SK-N-SH (cell line): Measurements from ENCODE around the gene IPPK. TPM values are rescaled to one million over a fixed set of nuclear protein-coding genes. Genes with fewer than 3 reads are reported as not detected.

Experiments used
- CTCF ChIA-PET: fragments of 300-600, 350-600 bp; formaldehyde crosslinking; extraction: SDS; loops from one replicate; lab custom pipeline; 2021; lab: Yijun Ruan, JAX
- POLR2A ChIA-PET: fragments of 350-600 bp; sonication (Branson Sonifier 250); formaldehyde crosslinking; extraction: SDS; loops from one replicate; lab custom pipeline; 2020; ENCODE audit warnings: antibody characterized with exemption, inconsistent platforms; lab: Yijun Ruan, JAX
- DNase-seq: peaks from one replicate; pipeline ENCODE4 v3.0.0; 2012
- H2AFZ ChIP-seq: fragments of 200-600 bp; sonication (generic); 2 replicates; pipeline ENCODE4 v1.8.1; 2016; ENCODE audit warnings: antibody characterized with exemption, mild to moderate bottlenecking, low read depth
- H3F3A ChIP-seq: fragments of 200-600 bp; sonication (generic); replicated peaks from 2 replicates; pipeline ENCODE3; 2016; ENCODE audit warnings: antibody characterized with exemption, mild to moderate bottlenecking; ENCODE audit not compliant: insufficient read depth
- H3K27ac ChIP-seq, 2 experiments: fragments of 200-500 bp in 1 of 2; fragments of 200-600 bp in 1 of 2; sonication (Bioruptor generic) in 1 of 2; sonication (generic), shearing (Covaris generic) in 1 of 2; 2 replicates each; pipeline versions ENCODE4 v1.5.1 to v1.6.1; 2014 to 2016; ENCODE audit warnings: low read depth in 2 of 2, inconsistent platforms in 1 of 2, low read length in 1 of 2, mild to moderate bottlenecking in 1 of 2, mixed read lengths in 1 of 2
- H3K27me3 ChIP-seq: fragments of 200-600 bp; sonication (generic), shearing (Covaris generic); 2 replicates; pipeline ENCODE4 v1.6.1; 2016; ENCODE audit warnings: mixed run types; ENCODE audit not compliant: insufficient read depth
- H3K36me3 ChIP-seq, 2 experiments: fragments of 200-500 bp in 1 of 2; fragments of 200-600 bp in 1 of 2; sonication (Bioruptor generic) in 1 of 2; sonication (generic) in 1 of 2; replicated peaks in 1 of 2; 2 replicates each; pipeline versions ENCODE3 to v1.5.1; 2014 to 2016; ENCODE audit warnings: low read length in 1 of 2, mild to moderate bottlenecking in 1 of 2; ENCODE audit not compliant: insufficient read depth in 2 of 2, control insufficient read depth in 1 of 2
- H3K4me1 ChIP-seq, 2 experiments: fragments of 200-500 bp in 1 of 2; fragments of 200-600 bp in 1 of 2; sonication (Bioruptor generic) in 1 of 2; sonication (generic), shearing (Covaris generic) in 1 of 2; 2 replicates each; pipeline versions ENCODE4 v1.5.1 to v1.6.1; 2014 to 2016; ENCODE audit warnings: low read depth in 1 of 2, low read length in 1 of 2, mixed run types in 1 of 2; ENCODE audit not compliant: insufficient read depth in 2 of 2, control insufficient read depth in 1 of 2
- H3K4me2 ChIP-seq: fragments of 200-600 bp; sonication (generic), shearing (Covaris generic); 2 replicates; pipeline ENCODE4 v1.6.1; 2017; ENCODE audit warnings: mixed run types
- H3K4me3 ChIP-seq, 2 experiments: fragments of 200-500 bp in 1 of 2; fragments of 200-600 bp in 1 of 2; sonication (Bioruptor generic) in 1 of 2; sonication (generic), shearing (Covaris generic) in 1 of 2; 2 replicates each; pipeline versions ENCODE4 v1.5.1 to v1.8.1; 2014 to 2016; ENCODE audit warnings: low read depth in 2 of 2, inconsistent platforms in 1 of 2, low read length in 1 of 2, mild to moderate bottlenecking in 1 of 2, mixed read lengths in 1 of 2, moderate library complexity in 1 of 2
- H3K79me2 ChIP-seq: fragments of 200-600 bp; sonication (generic); 2 replicates; pipeline ENCODE4 v1.8.1; 2017; ENCODE audit warnings: mild to moderate bottlenecking; ENCODE audit not compliant: insufficient read depth
- H3K9ac ChIP-seq: fragments of 200-600 bp; sonication (generic); 2 replicates; pipeline ENCODE4 v1.6.1; 2017; ENCODE audit warnings: mixed run types
- H3K9me2 ChIP-seq: fragments of 200-600 bp; sonication (generic); 2 replicates; pipeline ENCODE4 v1.6.1; 2017; ENCODE audit warnings: mixed run types
- H3K9me3 ChIP-seq: fragments of 200-600 bp; sonication (generic); 2 replicates; pipeline ENCODE4 v1.6.1; 2017; ENCODE audit warnings: mixed run types, mild to moderate bottlenecking, moderate library complexity
- H4K20me1 ChIP-seq: fragments of 200-600 bp; sonication (generic); 2 replicates; pipeline ENCODE4 v1.6.1; 2017; ENCODE audit warnings: mild to moderate bottlenecking, mixed run types; ENCODE audit not compliant: insufficient read depth
- CHD2 ChIP-seq: fragments of 150-350 bp; IDR thresholded peaks from 2 replicates; pipeline ENCODE4 v1.6.1; 2018; ENCODE audit warnings: low read length; ENCODE audit not compliant: partially characterized antibody
- FOXJ3 ChIP-seq: sonication (generic); formaldehyde crosslinking; IDR thresholded peaks from 2 replicates; pipeline ENCODE4 v1.5.1; 2020; ENCODE audit warnings: mild to moderate bottlenecking, missing genetic modification reagents
- JUND ChIP-seq: IDR thresholded peaks from 2 replicates; pipeline ENCODE4 v1.4.0; 2012
- NFIC ChIP-seq: IDR thresholded peaks from 2 replicates; pipeline ENCODE4 v1.4.0; 2012; ENCODE audit warnings: borderline replicate concordance
- POLR2AphosphoS5 ChIP-seq: IDR thresholded peaks from 2 replicates; pipeline ENCODE4 v1.6.1; 2012; ENCODE audit warnings: low read depth, low read length
- RFX5 ChIP-seq: IDR thresholded peaks from 2 replicates; pipeline ENCODE4 v1.6.1; 2012; ENCODE audit warnings: mild to moderate bottlenecking, improper control_type of control experiment, low read length
- RXRA ChIP-seq: IDR thresholded peaks from 2 replicates; pipeline ENCODE4 v1.4.0; 2012; ENCODE audit warnings: low read depth, mild to moderate bottlenecking, borderline replicate concordance
- SIN3A ChIP-seq: IDR thresholded peaks from 2 replicates; pipeline ENCODE4 v1.6.1; 2012; ENCODE audit warnings: low read depth, mild to moderate bottlenecking, low read length, moderate library complexity, borderline replicate concordance
- TAF1 ChIP-seq: IDR thresholded peaks from 2 replicates; pipeline ENCODE4 v1.6.1; 2012; ENCODE audit warnings: low read depth, mild to moderate bottlenecking, low read length, moderate library complexity, borderline replicate concordance
- TCF12 ChIP-seq: IDR thresholded peaks from 2 replicates; pipeline ENCODE4 v1.4.0; 2012
- whole genome bisulfite sequencing: methylation state at CpG from one replicate; pipeline ENCODE4 v1.1.6; 2017; ENCODE audit warnings: low lambda C conversion rate; 5-methylcytosine and 5-hydroxymethylcytosine counted together
- polyA plus RNA-seq, 3 experiments: library from polyadenylated mRNA; depleted of rRNA; stranded (reverse); fragments of >200 nt; gene quantifications; 2 replicates each; pipeline ENCODE4 v1.2.3, GENCODE V29; 2012
- TF ChIP-seq, protein P1 (sequence below): fragments of 150-350 bp; IDR thresholded peaks from 2 replicates; pipeline ENCODE4 v1.6.1; 2016; ENCODE audit warnings: mild to moderate bottlenecking, low read depth, low read length
- TF ChIP-seq, protein P2 (sequence below): IDR thresholded peaks from 2 replicates; pipeline ENCODE4; 2012
- TF ChIP-seq, protein P3 (sequence below): fragments of 200-600 bp; sonication (generic); IDR thresholded peaks from 2 replicates; pipeline ENCODE4 v1.6.1; 2017; ENCODE audit warnings: antibody characterized with exemption, mild to moderate bottlenecking, moderate library complexity
- TF ChIP-seq, protein P4 (sequence below): IDR thresholded peaks from 2 replicates; pipeline ENCODE4 v1.4.0; 2012; ENCODE audit warnings: low read depth, borderline replicate concordance
- TF ChIP-seq, protein P5 (sequence below): IDR thresholded peaks from 2 replicates; pipeline ENCODE4 v1.6.1; 2012; ENCODE audit warnings: mild to moderate bottlenecking, low read depth, low read length, moderate library complexity

The IPPK gene
- polyA plus RNA-seq, 1 of the 3 experiments (the other 2 are of a cell fraction): 16.5 TPM

DNA sequence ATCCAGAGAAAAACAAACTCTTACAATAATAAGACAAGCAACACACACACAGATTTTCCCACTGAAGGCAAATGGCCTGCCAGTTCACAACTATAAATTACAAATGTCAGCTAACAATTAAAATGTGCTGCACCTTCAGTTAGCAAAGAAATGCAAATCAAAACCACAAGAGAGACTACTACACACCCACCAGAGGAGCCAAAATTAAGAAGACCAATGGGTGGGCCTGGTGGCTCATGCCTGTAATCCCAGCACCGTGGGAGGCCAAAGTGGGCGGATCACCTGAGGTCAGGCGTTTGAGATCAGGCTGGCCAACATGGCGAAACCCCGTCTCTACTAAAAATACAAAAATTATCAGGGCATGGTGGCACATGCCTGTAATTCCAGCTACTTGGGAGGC is 15.1 kb upstream of the IPPK start:
- no peak for DNase-seq
- no peak overlapping the region for H2AFZ ChIP-seq
- no peaks in the 10 kb centered on the region for H4K20me1 ChIP-seq
- no peak overlapping the region for H3K9ac ChIP-seq
- POLR2A ChIA-PET: no interaction called here
- H3K4me1 ChIP-seq: no peaks in the 10 kb centered on the region
- no peaks in the 10 kb centered on the region for H3K79me2 ChIP-seq
- H3K36me3 ChIP-seq: no peaks in the 10 kb centered on the region
- no peaks in the 10 kb centered on the region for H3K27me3 ChIP-seq
- no peak overlapping the region for H3K4me2 ChIP-seq
- TF ChIP-seq, protein P1, sequence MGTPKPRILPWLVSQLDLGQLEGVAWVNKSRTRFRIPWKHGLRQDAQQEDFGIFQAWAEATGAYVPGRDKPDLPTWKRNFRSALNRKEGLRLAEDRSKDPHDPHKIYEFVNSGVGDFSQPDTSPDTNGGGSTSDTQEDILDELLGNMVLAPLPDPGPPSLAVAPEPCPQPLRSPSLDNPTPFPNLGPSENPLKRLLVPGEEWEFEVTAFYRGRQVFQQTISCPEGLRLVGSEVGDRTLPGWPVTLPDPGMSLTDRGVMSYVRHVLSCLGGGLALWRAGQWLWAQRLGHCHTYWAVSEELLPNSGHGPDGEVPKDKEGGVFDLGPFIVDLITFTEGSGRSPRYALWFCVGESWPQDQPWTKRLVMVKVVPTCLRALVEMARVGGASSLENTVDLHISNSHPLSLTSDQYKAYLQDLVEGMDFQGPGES: no peak
- TF ChIP-seq POLR2AphosphoS5 (no peak), RFX5 (no peak), RXRA (no peak), JUND (no peak), SIN3A (no peak), CHD2 (no peak), TAF1 (no peak), TCF12 (no peak), FOXJ3 (CRISPR knock-in tag) (no peak)
- TF ChIP-seq, protein P2, sequence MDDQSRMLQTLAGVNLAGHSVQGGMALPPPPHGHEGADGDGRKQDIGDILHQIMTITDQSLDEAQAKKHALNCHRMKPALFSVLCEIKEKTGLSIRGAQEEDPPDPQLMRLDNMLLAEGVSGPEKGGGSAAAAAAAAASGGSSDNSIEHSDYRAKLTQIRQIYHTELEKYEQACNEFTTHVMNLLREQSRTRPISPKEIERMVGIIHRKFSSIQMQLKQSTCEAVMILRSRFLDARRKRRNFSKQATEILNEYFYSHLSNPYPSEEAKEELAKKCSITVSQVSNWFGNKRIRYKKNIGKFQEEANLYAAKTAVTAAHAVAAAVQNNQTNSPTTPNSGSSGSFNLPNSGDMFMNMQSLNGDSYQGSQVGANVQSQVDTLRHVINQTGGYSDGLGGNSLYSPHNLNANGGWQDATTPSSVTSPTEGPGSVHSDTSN: no peak
- TF ChIP-seq, protein P3, sequence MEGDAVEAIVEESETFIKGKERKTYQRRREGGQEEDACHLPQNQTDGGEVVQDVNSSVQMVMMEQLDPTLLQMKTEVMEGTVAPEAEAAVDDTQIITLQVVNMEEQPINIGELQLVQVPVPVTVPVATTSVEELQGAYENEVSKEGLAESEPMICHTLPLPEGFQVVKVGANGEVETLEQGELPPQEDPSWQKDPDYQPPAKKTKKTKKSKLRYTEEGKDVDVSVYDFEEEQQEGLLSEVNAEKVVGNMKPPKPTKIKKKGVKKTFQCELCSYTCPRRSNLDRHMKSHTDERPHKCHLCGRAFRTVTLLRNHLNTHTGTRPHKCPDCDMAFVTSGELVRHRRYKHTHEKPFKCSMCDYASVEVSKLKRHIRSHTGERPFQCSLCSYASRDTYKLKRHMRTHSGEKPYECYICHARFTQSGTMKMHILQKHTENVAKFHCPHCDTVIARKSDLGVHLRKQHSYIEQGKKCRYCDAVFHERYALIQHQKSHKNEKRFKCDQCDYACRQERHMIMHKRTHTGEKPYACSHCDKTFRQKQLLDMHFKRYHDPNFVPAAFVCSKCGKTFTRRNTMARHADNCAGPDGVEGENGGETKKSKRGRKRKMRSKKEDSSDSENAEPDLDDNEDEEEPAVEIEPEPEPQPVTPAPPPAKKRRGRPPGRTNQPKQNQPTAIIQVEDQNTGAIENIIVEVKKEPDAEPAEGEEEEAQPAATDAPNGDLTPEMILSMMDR: no peak
- TF ChIP-seq, protein P4, sequence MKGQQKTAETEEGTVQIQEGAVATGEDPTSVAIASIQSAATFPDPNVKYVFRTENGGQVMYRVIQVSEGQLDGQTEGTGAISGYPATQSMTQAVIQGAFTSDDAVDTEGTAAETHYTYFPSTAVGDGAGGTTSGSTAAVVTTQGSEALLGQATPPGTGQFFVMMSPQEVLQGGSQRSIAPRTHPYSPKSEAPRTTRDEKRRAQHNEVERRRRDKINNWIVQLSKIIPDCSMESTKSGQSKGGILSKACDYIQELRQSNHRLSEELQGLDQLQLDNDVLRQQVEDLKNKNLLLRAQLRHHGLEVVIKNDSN: no peak
- TF ChIP-seq, all 33 proteins: peak for 0
- H3K4me3 ChIP-seq: no peak overlapping the region
- 88% methylated on average over 5 of the region's 5 CpGs for WGBS
- 0 out of 2 replicates have a peak, but pooled peaks cover 3% of the 10 kb centered on the region for H3K9me3 ChIP-seq
- H3K9me2 ChIP-seq: no peaks in the 10 kb centered on the region
- no peak overlapping the region for H3K27ac ChIP-seq
- CTCF ChIA-PET: no interaction called here
- no peaks in the 10 kb centered on the region for H3F3A ChIP-seq

DNA sequence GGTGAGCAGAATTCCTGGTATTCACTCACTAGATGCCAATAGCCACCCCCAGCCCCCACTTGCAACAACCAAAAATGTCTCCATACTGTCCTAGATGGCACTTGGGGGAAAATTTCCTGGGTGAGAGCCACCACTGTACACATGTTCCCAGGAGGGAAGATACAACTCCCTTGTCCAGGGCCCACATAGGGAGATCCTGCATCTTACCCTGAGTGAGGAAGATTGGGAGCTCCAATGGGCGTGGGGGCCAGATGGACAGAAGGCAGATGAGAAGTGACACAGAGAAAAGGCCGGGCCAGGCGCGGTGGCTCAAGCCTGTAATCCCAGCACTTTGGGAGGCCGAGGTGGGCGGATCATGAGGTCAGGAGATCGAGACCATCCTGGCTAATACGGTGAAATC is 12.3 kb upstream of the IPPK start:
- H3K4me1 ChIP-seq: no peaks in the 10 kb centered on the region
- no peak overlapping the region for H3K9ac ChIP-seq
- no peaks in the 10 kb centered on the region for H3K79me2 ChIP-seq
- no peaks in the 10 kb centered on the region for H3K9me3 ChIP-seq
- H3K9me2 ChIP-seq: no peaks in the 10 kb centered on the region
- DNase-seq: no peak
- WGBS: 90% methylated on average over 8 of the region's 8 CpGs
- H3K36me3 ChIP-seq: no peaks in the 10 kb centered on the region
- no peak overlapping the region for H3K4me2 ChIP-seq
- H4K20me1 ChIP-seq: no peaks in the 10 kb centered on the region
- H3K27ac ChIP-seq: no peak overlapping the region
- H3K27me3 ChIP-seq: no peaks in the 10 kb centered on the region
- TF ChIP-seq, protein P5, sequence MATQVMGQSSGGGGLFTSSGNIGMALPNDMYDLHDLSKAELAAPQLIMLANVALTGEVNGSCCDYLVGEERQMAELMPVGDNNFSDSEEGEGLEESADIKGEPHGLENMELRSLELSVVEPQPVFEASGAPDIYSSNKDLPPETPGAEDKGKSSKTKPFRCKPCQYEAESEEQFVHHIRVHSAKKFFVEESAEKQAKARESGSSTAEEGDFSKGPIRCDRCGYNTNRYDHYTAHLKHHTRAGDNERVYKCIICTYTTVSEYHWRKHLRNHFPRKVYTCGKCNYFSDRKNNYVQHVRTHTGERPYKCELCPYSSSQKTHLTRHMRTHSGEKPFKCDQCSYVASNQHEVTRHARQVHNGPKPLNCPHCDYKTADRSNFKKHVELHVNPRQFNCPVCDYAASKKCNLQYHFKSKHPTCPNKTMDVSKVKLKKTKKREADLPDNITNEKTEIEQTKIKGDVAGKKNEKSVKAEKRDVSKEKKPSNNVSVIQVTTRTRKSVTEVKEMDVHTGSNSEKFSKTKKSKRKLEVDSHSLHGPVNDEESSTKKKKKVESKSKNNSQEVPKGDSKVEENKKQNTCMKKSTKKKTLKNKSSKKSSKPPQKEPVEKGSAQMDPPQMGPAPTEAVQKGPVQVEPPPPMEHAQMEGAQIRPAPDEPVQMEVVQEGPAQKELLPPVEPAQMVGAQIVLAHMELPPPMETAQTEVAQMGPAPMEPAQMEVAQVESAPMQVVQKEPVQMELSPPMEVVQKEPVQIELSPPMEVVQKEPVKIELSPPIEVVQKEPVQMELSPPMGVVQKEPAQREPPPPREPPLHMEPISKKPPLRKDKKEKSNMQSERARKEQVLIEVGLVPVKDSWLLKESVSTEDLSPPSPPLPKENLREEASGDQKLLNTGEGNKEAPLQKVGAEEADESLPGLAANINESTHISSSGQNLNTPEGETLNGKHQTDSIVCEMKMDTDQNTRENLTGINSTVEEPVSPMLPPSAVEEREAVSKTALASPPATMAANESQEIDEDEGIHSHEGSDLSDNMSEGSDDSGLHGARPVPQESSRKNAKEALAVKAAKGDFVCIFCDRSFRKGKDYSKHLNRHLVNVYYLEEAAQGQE: no peak
- no peak for TF ChIP-seq NFIC
- no peak overlapping the region for H3K4me3 ChIP-seq
- no peak overlapping the region for H2AFZ ChIP-seq
- ChIA-PET POLR2A (no interaction called here), CTCF (interaction anchor here (1.4 kb wide), 1 partner anchor 34 kb away, joined by 3 read pairs; no protein-coding TSS in a partner anchor)
- H3F3A ChIP-seq: no peaks in the 10 kb centered on the region
